Measurements from ENCODE around the gene ETFBKMT. TPM values are rescaled to one million over a fixed set of nuclear protein-coding genes. Genes with fewer than 3 reads are reported as not detected.

ETFBKMT gene
- total RNA-seq (1 to 10 TPM; 4.8 to 6.9 (median 5.8) TPM), polyA plus RNA-seq (3.9 TPM)
- long read RNA-seq, donor 1, full-length matches to known transcripts, result 13 of 18 reads
- long read RNA-seq, donor 1, partial matches to known transcripts, result 1 of 18 reads
- long read RNA-seq, donor 1, other reads (novel, unspliced or antisense), result 4 of 18 reads
- long read RNA-seq, donor 2, partial matches to known transcripts, result 0 of 3 reads
- long read RNA-seq, donor 2, other reads (novel, unspliced or antisense), result 2 of 3 reads
- long read RNA-seq, donor 3, full-length matches to known transcripts, result 17 of 18 reads
- long read RNA-seq, donor 3, partial matches to known transcripts, result 0 of 18 reads
- long read RNA-seq, donor 3, other reads (novel, unspliced or antisense), result 1 of 18 reads
- long read RNA-seq, donor 4, partial matches to known transcripts, result 0 of 6 reads
- long read RNA-seq, donor 4, other reads (novel, unspliced or antisense), result 2 of 6 reads

GRCh38 chr12:31659087-31659942, at the start of gene ETFBKMT:
Gene ETFBKMT, plus strand, starts transcription at chr12:31659688. Its CDS starts 2,266 bp downstream, at chr12:31661954.
- intact Hi-C loops (cut with DNase I), result loop anchor here in 2 of 4 donors (10.0 kb wide), 2 partner anchors 645 to 995 kb away; no protein-coding TSS in a partner anchor
- WGBS, result 6% methylated on average over 47 of the region's 47 CpGs
- DNase-seq, result peak; percentile 85 to 93 (median 93)

GRCh38 chr12:31612819-31613218, 46.7 kb upstream of the ETFBKMT start:
- intact Hi-C loops (cut with DNase I), result no loop called here
- H3K27me3 ChIP-seq (ENCODE audit: control insufficient read depth, insufficient read depth), result no peaks in the 10 kb centered on the region
- H3K4me1 ChIP-seq (ENCODE audit: control insufficient read depth, insufficient read depth, low read length), result no peaks in the 10 kb centered on the region
- H3K4me3 ChIP-seq (ENCODE audit: low read length), result no peak overlapping the region
- 83% methylated on average over 2 of the region's 2 CpGs for WGBS
- H3K27ac ChIP-seq (ENCODE audit: low read length), result no peak overlapping the region
- no peaks in the 10 kb centered on the region for H3K9me3 ChIP-seq (ENCODE audit: control insufficient read depth, low read length)
- no peak for ATAC-seq
- no peak for DNase-seq

More at GRCh38 chr12:31659087-31659942, at the start of gene ETFBKMT:
- ATAC-seq, result peak; percentile 96
- H3K9me3 ChIP-seq (ENCODE audit: control insufficient read depth, low read length), result no peaks in the 10 kb centered on the region
- H3K27ac ChIP-seq (ENCODE audit: low read length), result peak within 1 kb of the TSS; percentile 97
- H3K4me3 ChIP-seq (ENCODE audit: low read length), result peak within 1 kb of the TSS; percentile 88
- no peaks in the 10 kb centered on the region for H3K27me3 ChIP-seq (ENCODE audit: control insufficient read depth, insufficient read depth)
- no peaks in the 10 kb centered on the region for H3K4me1 ChIP-seq (ENCODE audit: control insufficient read depth, insufficient read depth, low read length)

GRCh38 chr12:31618228-31619025, 41.1 kb upstream of the ETFBKMT start:
- Histone ChIP-seq H3K27ac (ENCODE audit: low read length) (no peak overlapping the region), H3K4me1 (ENCODE audit: control insufficient read depth, insufficient read depth, low read length) (no peaks in the 10 kb centered on the region), H3K9me3 (ENCODE audit: control insufficient read depth, low read length) (no peaks in the 10 kb centered on the region), H3K27me3 (ENCODE audit: control insufficient read depth, insufficient read depth) (no peaks in the 10 kb centered on the region), H3K4me3 (ENCODE audit: low read length) (no peak overlapping the region)
- WGBS, result 74% methylated on average over 3 of the region's 3 CpGs
- intact Hi-C loops (cut with DNase I), result no loop called here
- ATAC-seq, result peak; percentile 32 to 50
- DNase-seq, result no peak

GRCh38 chr12:31620311-31620710, 39.2 kb upstream of the ETFBKMT start:
- Histone ChIP-seq H3K27ac (ENCODE audit: low read length) (no peak overlapping the region), H3K9me3 (ENCODE audit: control insufficient read depth, low read length) (no peaks in the 10 kb centered on the region), H3K27me3 (ENCODE audit: control insufficient read depth, insufficient read depth) (no peaks in the 10 kb centered on the region), H3K4me3 (ENCODE audit: low read length) (no peak overlapping the region), H3K4me1 (ENCODE audit: control insufficient read depth, insufficient read depth, low read length) (no peaks in the 10 kb centered on the region)
- intact Hi-C loops (cut with DNase I), result no loop called here
- WGBS, result 71% methylated on average over 2 of the region's 2 CpGs
- DNase-seq, result no peak
- no peak for ATAC-seq

- H3K27me3 ChIP-seq (ENCODE audit: control insufficient read depth, insufficient read depth), result no peaks in the 10 kb centered on the region
- intact Hi-C loops (cut with DNase I), result no loop called here
- H3K27ac ChIP-seq (ENCODE audit: low read length), result no peak overlapping the region
- no peaks in the 10 kb centered on the region for H3K4me1 ChIP-seq (ENCODE audit: control insufficient read depth, insufficient read depth, low read length)
- DNase-seq (no peak), ATAC-seq (no peak)
- 94% methylated on average over 4 of the region's 4 CpGs for WGBS
- no peaks in the 10 kb centered on the region for H3K9me3 ChIP-seq (ENCODE audit: control insufficient read depth, low read length)
- no peak overlapping the region for H3K4me3 ChIP-seq (ENCODE audit: low read length)
Measured at GRCh38 chr12:31622038-31622437, 37.5 kb upstream of the ETFBKMT start.

GRCh38 chr12:31626270-31626995, 33.1 kb upstream of the ETFBKMT start:
- no peaks in the 10 kb centered on the region for H3K9me3 ChIP-seq (ENCODE audit: control insufficient read depth, low read length)
- DNase-seq (no peak), ATAC-seq (no peak)
- H3K27me3 ChIP-seq (ENCODE audit: control insufficient read depth, insufficient read depth), result no peaks in the 10 kb centered on the region
- peaks cover 2% of the 10 kb centered on the region for H3K4me1 ChIP-seq (ENCODE audit: control insufficient read depth, insufficient read depth, low read length)
- intact Hi-C loops (cut with DNase I), result no loop called here
- WGBS, result 83% methylated on average over 7 of the region's 7 CpGs
- H3K27ac ChIP-seq (ENCODE audit: low read length), result no peak overlapping the region
- no peak overlapping the region for H3K4me3 ChIP-seq (ENCODE audit: low read length)

- intact Hi-C loops (cut with DNase I), result no loop called here
- 52% methylated on average over 5 of the region's 5 CpGs for WGBS
- no peaks in the 10 kb centered on the region for H3K27me3 ChIP-seq (ENCODE audit: control insufficient read depth, insufficient read depth)
- H3K4me1 ChIP-seq (ENCODE audit: control insufficient read depth, insufficient read depth, low read length), result peaks cover 2% of the 10 kb centered on the region
- H3K4me3 ChIP-seq (ENCODE audit: low read length), result no peak overlapping the region
- H3K9me3 ChIP-seq (ENCODE audit: control insufficient read depth, low read length), result no peaks in the 10 kb centered on the region
- no peak for DNase-seq
- H3K27ac ChIP-seq (ENCODE audit: low read length), result no peak overlapping the region
- ATAC-seq, result no peak
Measured at GRCh38 chr12:31627456-31628054, 31.9 kb upstream of the ETFBKMT start.

GRCh38 chr12:31629756-31630732, 29.4 kb upstream of the ETFBKMT start:
- Histone ChIP-seq H3K27ac (ENCODE audit: low read length) (no peak overlapping the region), H3K4me1 (ENCODE audit: control insufficient read depth, insufficient read depth, low read length) (peaks cover 2% of the 10 kb centered on the region), H3K9me3 (ENCODE audit: control insufficient read depth, low read length) (no peaks in the 10 kb centered on the region), H3K27me3 (ENCODE audit: control insufficient read depth, insufficient read depth) (no peaks in the 10 kb centered on the region), H3K4me3 (ENCODE audit: low read length) (no peak overlapping the region)
- intact Hi-C loops (cut with DNase I), result loop anchor here in 2 of 4 donors (5.0 kb wide), 2 partner anchors 38 to 228 kb away; partner anchors contain the start of gene DENND5B (in 1 of the 2)
- ATAC-seq (peak; percentile 87 to 94), DNase-seq (peak; percentile 37 to 61 (median 59))
- 32% methylated on average over 16 of the region's 16 CpGs for WGBS

All from right cardiac atrium (tissue), 5 donors.